Vagina (tissue), 2 donors: ENCODE results near the gene PDE6C.

Experiments used
- POLR2A ChIP-seq, 2 donors: fragments of 450-650 bp; IDR thresholded peaks; one replicate each; pipeline ENCODE4 v1.6.1; 2017; ENCODE audit warnings: antibody characterized with exemption in 2 of 2, mild to moderate bottlenecking in 2 of 2, moderate library complexity in 2 of 2
- POLR2AphosphoS5 ChIP-seq, 2 donors: sonication (generic); formaldehyde crosslinking; IDR thresholded peaks; one replicate each; pipeline ENCODE4 v1.9.0; 2017; ENCODE audit warnings: antibody characterized with exemption in 2 of 2, mild to moderate bottlenecking in 2 of 2, low read depth in 1 of 2; ENCODE audit not compliant: insufficient read depth in 1 of 2
- TF ChIP-seq, protein P1 (sequence below), 3 experiments: fragments of 450-650 bp in 2 of 3; fragments of 200-600 bp in 1 of 3; sonication (generic) in 1 of 3; IDR thresholded peaks; one replicate each; pipeline ENCODE4 v1.5.1; 2017 to 2019; ENCODE audit warnings: antibody characterized with exemption in 3 of 3, mild to moderate bottlenecking in 2 of 3, moderate library complexity in 2 of 3

DNA sequence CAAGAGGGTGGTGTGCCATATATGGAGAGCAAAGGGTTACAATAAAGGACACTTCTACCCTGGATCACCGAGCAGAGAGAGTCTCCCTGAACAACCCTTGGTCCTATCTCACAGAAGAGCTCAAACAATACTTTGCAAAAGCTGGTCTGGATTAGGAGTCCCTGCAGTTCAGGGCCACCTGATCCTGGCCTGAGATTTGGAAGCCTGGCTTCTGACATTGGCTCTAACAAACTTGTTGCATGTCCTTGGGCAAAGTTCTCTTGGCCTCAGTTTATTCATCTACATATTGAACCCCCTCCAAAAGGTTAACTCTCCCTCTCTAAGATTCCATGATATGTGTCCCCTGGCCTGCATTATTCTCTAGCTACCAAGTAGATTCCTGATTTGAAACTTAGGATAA, 13.0 kb upstream of the PDE6C start:
- TF ChIP-seq, protein P1, sequence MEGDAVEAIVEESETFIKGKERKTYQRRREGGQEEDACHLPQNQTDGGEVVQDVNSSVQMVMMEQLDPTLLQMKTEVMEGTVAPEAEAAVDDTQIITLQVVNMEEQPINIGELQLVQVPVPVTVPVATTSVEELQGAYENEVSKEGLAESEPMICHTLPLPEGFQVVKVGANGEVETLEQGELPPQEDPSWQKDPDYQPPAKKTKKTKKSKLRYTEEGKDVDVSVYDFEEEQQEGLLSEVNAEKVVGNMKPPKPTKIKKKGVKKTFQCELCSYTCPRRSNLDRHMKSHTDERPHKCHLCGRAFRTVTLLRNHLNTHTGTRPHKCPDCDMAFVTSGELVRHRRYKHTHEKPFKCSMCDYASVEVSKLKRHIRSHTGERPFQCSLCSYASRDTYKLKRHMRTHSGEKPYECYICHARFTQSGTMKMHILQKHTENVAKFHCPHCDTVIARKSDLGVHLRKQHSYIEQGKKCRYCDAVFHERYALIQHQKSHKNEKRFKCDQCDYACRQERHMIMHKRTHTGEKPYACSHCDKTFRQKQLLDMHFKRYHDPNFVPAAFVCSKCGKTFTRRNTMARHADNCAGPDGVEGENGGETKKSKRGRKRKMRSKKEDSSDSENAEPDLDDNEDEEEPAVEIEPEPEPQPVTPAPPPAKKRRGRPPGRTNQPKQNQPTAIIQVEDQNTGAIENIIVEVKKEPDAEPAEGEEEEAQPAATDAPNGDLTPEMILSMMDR (IDR thresholded peaks at IDR 0.05): no peak
- TF ChIP-seq POLR2AphosphoS5 (IDR thresholded peaks at IDR 0.05; ENCODE audit: insufficient read depth in 1 of 2, low read depth in 1 of 2): no peak
- no peak for TF ChIP-seq POLR2A (IDR thresholded peaks at IDR 0.05)
